AG08396 (cell line): Measurements from ENCODE around the gene PLEKHG1.
A peak's percentile ranks its signal among the peaks of the same experiment; 100 is the strongest.

Experiments
- DNase-seq: peaks from one replicate; pipeline ENCODE4 v3.0.0; 2012; ENCODE audit warnings: low spot score, mixed read lengths

PLEKHG1 gene

GRCh38 chr6:150589852-150590251, 9.8 kb upstream of the PLEKHG1 start:
- no peak for DNase-seq

GRCh38 chr6:150590446-150590845, 9.2 kb upstream of the PLEKHG1 start:
- DNase-seq = no peak

DNA sequence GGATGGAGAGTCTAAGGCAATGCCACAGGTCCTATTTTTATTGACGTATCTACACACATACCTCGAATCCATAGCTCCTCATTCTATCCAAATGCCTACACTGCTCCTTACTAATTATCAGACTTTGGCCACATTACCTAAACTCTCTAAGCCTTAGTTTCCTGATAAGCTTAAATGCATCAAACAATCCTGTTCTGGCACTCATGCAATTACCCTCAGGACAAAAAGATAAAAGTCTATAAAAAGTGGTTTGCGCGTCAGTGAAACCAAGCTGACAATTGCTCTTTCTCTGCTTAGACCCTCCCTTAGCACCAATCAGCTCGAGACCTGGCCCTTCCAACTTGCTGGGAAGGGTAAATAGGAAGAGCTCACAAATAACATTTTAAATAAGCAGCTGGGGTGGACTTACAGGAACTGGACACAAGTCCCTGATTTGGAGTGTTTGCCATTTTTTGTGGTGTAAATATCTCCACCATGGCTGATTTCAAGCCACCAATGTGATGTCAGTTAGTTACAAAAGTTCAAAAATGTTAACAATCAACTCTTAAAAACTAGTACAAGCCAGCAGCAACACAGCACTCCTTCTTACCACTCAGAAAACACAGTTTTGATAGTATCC, 7.2 kb upstream of the PLEKHG1 start:
- DNase-seq = no peak

DNA sequence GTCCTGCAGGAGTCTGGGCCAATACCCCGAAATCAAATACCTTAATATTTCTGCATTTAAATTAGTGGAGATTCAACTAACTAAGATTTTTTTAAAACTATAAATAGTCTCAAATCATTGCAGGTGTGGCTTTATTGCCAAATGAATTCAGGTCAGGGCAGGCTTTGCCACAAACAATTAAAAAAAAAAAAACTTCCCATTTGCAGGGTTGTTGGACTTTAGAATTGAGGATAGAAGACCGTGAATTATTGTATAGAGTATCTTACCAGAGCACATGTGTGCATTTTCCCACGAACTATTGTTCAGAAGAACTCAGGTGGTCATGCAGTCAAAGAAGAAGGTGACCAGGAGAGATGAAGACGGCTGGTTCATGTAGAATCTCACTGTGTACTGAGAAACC, 6.6 kb upstream of the PLEKHG1 start:
- no peak for DNase-seq

GRCh38 chr6:150596439-150596838, 3.2 kb upstream of the PLEKHG1 start:
- DNase-seq = no peak

- DNase-seq = no peak
Observed at GRCh38 chr6:150598401-150598800, 1.3 kb upstream of the PLEKHG1 start.

GRCh38 chr6:150598858-150599198, 857 bp upstream of the PLEKHG1 start:
- no peak for DNase-seq

DNA sequence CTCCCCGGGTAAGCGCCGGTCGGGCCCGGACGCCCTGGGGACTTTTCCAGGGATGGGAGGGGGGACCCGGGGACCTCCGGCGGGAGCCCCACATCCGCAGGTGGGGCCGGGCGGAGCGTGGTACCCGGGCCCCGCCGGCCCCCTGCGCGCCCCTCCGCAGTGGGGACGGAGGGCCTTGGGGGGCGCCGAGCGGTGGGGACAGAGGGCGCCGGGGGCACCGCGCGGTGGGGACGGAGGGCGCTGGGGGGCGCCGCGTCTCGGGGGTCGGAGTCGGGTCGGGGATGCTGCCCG, 270 bp downstream of the PLEKHG1 start:
- DNase-seq = no peak

DNA sequence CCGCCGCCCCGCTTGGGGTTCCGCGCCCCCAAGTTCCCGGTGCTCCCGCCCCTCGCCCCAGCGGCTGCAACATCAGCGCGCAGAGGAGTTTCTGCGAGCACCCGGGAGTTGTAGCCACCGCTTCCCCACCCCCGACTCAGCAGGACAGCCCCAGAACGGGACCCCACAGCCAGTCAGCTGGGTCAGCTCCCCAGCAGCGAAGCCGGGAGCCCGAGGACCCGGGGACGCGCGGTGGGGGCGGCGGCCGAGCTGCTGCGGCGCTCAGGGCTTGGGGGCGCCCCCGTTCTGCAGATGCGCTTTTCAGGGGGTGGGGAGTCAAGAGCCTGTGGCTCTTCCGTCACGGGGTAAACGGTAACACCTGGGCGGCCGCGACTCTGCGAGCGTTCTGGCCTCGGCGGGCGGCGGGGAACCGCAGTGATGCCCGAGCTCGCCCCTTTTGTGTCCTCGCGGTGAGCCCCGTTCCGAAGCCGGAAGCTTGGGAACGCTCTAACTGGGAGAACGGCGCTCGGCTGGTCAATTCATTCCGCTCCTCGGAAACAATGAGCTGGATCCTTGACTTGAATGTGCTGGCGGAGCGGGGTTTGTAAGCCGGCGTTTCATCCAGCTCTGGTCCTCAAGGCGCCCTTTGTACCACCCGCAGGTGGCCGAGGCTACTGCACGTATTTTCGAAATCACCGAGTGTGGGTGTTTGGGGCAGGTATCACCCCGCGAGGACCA, 774 bp downstream of the PLEKHG1 start:
- DNase-seq = peak; percentile 80

DNA sequence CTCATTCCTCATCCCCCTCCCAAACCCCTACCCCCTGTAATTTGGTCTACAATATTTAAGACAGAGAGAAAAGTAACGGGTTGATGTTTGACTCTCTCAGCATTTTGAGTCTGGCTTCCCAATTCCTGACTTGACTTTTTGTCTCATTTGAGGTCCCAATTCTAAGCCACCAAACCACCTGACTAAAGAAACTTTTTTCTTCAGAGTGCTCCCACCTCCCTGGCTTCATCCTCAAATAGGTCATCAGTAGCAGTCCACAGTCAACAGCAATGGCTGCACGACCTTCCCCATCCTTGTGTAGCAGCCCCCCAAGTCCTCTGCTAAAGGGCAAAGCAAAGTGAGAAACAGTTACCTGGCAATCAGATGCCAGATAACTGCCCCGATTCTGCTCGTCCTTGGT, 1.8 kb downstream of the PLEKHG1 start:
- DNase-seq = no peak

- DNase-seq = no peak
Observed at GRCh38 chr6:150603176-150603575, 3.5 kb downstream of the PLEKHG1 start.

DNA sequence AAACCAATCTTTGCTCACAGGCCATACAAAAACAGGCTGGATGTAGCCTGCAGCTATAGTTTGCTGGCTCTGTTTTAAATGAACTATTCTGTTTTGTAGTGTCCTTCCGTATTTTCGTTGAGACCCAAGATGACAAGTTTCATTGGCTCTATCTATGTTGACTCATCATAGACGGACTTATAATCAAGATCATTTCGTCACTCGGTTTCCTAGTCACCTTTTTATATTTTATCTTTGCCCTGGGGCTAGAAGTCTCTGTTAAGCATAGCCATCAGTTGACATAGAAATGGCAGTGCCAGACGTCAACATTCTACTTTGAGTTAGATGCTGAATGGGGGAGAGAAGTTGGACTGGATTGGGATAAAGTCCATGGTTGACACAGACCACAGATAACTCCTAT, 4.8 kb downstream of the PLEKHG1 start:
- DNase-seq = no peak

GRCh38 chr6:150605333-150605732, 5.6 kb downstream of the PLEKHG1 start:
- DNase-seq = no peak

- no peak for DNase-seq
Observed at GRCh38 chr6:150606168-150606591, 6.5 kb downstream of the PLEKHG1 start.

DNA sequence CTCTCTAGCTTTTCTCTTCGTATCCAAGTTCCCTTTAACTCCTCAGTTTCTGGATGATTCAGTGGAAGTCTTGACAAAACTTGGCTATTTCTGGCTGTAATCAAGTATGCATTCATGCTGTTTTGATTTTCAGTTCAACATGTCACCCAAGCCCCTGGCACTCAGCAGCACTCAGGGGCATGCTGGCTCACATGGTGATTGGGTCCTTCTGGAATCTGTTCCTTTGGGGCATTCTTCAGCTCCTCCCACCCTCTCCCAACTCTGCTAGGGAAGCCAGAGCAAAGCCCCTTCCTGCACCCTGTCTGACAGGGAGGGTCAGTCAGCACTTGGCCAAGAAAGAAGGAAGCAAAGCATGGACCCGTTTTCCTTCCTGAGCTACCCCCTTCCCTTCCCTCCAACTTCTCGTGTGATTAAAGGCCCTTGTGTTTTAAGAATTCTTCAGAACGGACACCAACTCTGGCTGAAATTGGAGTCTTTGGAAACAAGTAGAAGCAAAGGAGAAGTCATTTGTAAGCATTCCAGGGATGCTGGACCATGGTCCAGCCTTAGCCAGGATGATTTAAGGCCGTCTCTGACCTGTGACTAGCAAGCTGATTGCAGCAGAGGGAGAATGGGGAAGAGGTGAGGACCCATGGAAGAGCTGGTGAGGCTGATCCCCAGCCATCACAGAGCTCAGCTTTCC, 7.1 kb downstream of the PLEKHG1 start:
- DNase-seq = no peak

DNA sequence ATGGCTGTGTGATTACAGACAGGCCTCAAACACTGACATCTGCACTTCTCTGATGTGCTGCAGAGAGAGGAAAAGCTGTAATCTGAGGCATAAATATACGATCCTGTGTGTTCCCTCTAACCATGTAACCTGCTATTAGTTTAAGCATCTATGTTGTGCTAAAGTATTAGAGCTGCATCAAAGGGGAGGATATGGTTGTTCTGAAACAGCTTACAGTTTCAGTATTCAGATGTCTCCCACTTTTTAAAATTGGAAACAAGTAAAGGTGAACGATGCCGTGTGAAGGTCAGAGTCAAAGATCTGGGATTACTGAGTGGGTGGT, 7.6 kb downstream of the PLEKHG1 start:
- DNase-seq = no peak

GRCh38 chr6:150610584-150610983, 10.9 kb downstream of the PLEKHG1 start:
- no peak for DNase-seq

DNA sequence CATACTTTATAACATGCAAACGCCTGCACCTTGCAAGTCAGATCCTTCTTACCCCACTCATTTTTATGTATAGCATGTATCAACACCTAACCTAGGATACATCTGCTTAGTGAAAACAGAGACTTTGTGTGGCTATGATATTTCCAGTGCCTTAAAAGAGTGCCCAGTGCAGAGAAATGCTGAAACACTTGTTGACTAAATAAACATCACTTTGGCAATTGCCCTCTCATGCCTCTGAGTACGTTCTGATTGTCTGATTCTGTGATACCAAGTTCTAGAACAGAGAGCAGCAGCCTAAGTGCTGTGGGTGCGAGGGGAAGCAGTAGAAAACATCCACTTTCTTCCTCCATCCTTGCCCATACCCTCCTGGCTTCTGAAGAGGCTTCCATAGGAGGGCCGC, 13.6 kb downstream of the PLEKHG1 start:
- DNase-seq = no peak

DNA sequence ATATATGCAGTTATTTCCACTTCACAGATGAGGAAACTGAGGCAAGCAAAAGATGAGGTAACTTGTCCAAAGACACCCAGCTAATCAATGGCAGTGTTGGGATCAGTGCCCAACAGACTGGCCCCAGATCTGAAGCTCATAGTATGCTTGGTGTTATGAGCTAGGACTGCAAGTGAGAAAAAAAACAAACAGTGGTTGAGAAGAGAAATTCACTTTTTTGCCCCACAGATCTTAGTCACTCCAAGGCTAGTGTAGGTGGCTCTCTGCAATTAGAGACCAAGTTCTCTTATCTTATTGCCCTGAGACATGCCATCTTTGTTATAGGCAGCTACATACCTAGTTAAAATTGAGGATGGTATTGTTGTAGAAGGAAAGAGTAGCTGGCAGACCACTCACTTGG, 16.3 kb downstream of the PLEKHG1 start:
- DNase-seq = no peak

GRCh38 chr6:150616586-150616985, 16.9 kb downstream of the PLEKHG1 start:
- DNase-seq = no peak

DNA sequence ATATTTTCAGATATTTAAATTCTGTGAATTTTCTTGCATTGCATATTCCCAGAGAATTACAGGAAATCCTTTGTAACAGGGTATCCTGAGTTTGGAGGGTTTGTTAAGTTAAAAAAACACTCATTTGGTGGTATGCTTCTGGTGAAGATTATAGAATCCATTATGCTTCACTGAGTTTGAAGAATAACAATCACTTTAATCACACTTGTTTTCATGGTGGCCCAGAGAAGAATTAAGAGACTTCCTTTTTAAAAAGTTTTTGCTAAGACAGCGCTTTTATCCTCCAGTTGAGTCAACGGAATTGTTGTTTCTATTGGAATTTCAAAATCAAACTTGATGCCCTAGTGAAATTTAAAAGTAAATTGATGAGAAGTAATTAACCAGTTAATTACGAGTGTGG, 17.4 kb downstream of the PLEKHG1 start:
- no peak for DNase-seq

GRCh38 chr6:150617496-150618460, 18.1 kb downstream of the PLEKHG1 start:
- no peak for DNase-seq

DNA sequence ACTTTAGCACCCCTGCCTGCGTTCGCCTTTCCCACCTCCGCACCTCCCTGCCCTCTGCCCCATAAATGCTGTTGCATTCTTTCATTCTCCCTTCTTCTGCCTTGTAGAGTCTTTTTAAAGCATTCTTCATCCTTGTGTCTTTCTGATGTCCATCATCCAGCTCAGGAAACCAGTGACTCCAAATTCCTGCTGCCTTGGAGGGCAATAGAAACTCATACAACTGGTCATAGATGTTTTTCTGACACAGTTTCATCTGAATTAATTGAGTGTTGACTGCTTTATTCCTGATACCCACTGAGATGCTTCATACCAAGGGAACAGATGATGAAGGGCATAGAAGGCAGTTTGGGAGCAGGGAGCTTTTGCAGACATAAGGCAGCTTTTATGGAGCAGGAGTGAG, 19.6 kb downstream of the PLEKHG1 start:
- no peak for DNase-seq
